ENCODE results near the gene TBC1D25.

TBC1D25 gene

DNA sequence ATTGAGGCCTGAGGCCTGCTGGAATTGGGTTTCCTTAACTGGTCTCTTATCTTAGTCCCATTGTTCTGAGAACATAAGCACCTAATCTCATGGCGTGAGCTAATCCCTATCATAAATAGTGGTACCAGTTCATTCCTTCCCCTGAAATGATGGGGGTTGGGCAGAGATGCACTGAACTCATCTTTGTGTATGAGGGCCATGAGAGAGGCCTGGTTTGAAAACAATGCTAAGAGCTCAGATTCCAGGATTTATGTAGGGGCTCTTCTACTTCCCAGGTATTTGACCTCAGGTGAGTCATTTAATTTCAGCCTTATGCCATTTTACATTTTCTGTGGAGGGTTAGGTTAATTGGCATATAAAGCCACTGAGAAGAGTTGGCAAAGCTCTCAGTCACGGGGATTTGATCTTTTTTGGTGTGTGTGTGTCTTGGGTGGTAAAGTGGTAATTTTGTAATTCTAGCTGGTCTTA, 39.2 kb downstream of the TBC1D25 start:
- Histone ChIP-seq H3K9me2 (replicated peaks; ENCODE audit: low read depth, low read length) (no peaks in the 10 kb centered on the region), H3K4me2 (ENCODE audit: low read depth, low read length, poor library complexity, severe bottlenecking) (no peak overlapping the region), H3K79me2 (ENCODE audit: insufficient read depth, low read length) (peaks cover 34% of the 10 kb centered on the region), H3K36me3 (ENCODE audit: insufficient read depth, low read length) (peaks cover 33% of the 10 kb centered on the region; the same call in 1 of the 2 replicates), H3K27me3 (ENCODE audit: insufficient read depth, low read length, poor library complexity, severe bottlenecking) (no peaks in the 10 kb centered on the region), H3F3A (ENCODE audit: low read depth) (no peaks in the 10 kb centered on the region), H3K9ac (ENCODE audit: low read depth, low read length, poor library complexity, severe bottlenecking) (no peak overlapping the region), H4K20me1 (ENCODE audit: insufficient read depth, low read length, poor library complexity, severe bottlenecking) (peaks cover 26% of the 10 kb centered on the region), H3K4me3 (ENCODE audit: low read length, poor library complexity, severe bottlenecking) (no peak overlapping the region), H2AFZ (ENCODE audit: low read length) (no peak overlapping the region), H3K4me1 (ENCODE audit: insufficient read depth, low read length, poor library complexity, severe bottlenecking) (peaks cover 7% of the 10 kb centered on the region), H3K9me3 (ENCODE audit: insufficient read depth, low read depth, low read length) (no peaks in the 10 kb centered on the region)
- TF ChIP-seq, protein P1, sequence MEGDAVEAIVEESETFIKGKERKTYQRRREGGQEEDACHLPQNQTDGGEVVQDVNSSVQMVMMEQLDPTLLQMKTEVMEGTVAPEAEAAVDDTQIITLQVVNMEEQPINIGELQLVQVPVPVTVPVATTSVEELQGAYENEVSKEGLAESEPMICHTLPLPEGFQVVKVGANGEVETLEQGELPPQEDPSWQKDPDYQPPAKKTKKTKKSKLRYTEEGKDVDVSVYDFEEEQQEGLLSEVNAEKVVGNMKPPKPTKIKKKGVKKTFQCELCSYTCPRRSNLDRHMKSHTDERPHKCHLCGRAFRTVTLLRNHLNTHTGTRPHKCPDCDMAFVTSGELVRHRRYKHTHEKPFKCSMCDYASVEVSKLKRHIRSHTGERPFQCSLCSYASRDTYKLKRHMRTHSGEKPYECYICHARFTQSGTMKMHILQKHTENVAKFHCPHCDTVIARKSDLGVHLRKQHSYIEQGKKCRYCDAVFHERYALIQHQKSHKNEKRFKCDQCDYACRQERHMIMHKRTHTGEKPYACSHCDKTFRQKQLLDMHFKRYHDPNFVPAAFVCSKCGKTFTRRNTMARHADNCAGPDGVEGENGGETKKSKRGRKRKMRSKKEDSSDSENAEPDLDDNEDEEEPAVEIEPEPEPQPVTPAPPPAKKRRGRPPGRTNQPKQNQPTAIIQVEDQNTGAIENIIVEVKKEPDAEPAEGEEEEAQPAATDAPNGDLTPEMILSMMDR (conservative IDR thresholded peaks at IDR 0.05; ENCODE audit: low read length): no peak
- TF ChIP-seq EZH2phosphoT487 (IDR thresholded peaks at IDR 0.05; ENCODE audit: borderline replicate concordance): no peak

DNA sequence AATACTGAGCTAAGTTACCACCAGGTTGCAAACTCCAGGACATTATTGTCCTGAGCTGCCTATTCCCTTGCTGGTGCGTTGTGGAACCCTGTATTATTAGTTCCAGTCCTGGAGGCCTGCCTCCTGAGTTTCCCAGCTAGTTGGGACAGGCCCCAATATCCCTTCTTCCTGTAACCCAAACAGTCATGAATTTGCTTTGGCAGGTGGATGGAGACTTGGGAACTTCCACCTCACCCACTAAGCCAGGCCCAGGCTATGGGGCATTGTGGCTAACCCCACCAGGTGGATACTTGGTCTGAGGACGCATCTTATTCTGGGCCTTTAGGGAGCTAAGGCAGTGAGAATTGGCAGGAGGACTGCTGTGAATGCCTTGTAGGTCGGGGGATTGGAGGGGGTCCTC, 39.7 kb downstream of the TBC1D25 start:
- peaks cover 33% of the 10 kb centered on the region; the same call in 1 of the 2 replicates for H3K36me3 ChIP-seq (ENCODE audit: insufficient read depth, low read length)
- no peak overlapping the region for H3K9ac ChIP-seq (ENCODE audit: low read depth, low read length, poor library complexity, severe bottlenecking)
- H3K9me3 ChIP-seq (ENCODE audit: insufficient read depth, low read depth, low read length): no peaks in the 10 kb centered on the region
- peaks cover 34% of the 10 kb centered on the region for H3K79me2 ChIP-seq (ENCODE audit: insufficient read depth, low read length)
- H3K27me3 ChIP-seq (ENCODE audit: insufficient read depth, low read length, poor library complexity, severe bottlenecking): no peaks in the 10 kb centered on the region
- H3K9me2 ChIP-seq (replicated peaks; ENCODE audit: low read depth, low read length): no peaks in the 10 kb centered on the region
- no peak for TF ChIP-seq EZH2phosphoT487 (IDR thresholded peaks at IDR 0.05; ENCODE audit: borderline replicate concordance)
- TF ChIP-seq, protein P1 (conservative IDR thresholded peaks at IDR 0.05; ENCODE audit: low read length): no peak
- H2AFZ ChIP-seq (ENCODE audit: low read length): no peak overlapping the region
- H3K4me2 ChIP-seq (ENCODE audit: low read depth, low read length, poor library complexity, severe bottlenecking): no peak overlapping the region
- H3F3A ChIP-seq (ENCODE audit: low read depth): no peaks in the 10 kb centered on the region
- H3K4me1 ChIP-seq (ENCODE audit: insufficient read depth, low read length, poor library complexity, severe bottlenecking): peaks cover 7% of the 10 kb centered on the region
- H4K20me1 ChIP-seq (ENCODE audit: insufficient read depth, low read length, poor library complexity, severe bottlenecking): peaks cover 26% of the 10 kb centered on the region
- H3K4me3 ChIP-seq (ENCODE audit: low read length, poor library complexity, severe bottlenecking): no peak overlapping the region

DNA sequence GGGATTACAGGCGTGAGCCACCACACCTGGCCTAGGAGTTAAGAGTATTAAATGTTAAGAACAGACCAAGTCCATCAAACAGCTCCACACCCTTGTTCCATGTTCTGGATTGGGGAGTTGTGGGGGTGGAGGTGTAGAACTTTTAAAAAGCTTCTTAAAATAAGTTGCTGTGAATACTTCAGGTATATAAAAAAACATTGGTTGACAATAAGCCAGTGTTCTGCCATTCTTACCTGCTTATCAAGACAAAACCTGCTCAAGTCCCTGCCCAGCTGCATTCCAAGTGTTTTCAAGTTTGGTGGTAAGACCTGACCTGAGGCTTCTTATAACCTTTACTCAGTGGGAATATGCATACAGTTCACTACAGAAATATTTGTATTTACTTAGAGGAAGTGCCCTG, 41.1 kb downstream of the TBC1D25 start:
- no peak overlapping the region for H2AFZ ChIP-seq (ENCODE audit: low read length)

More for the DNA sequence above, 41.1 kb downstream of the TBC1D25 start:
- Histone ChIP-seq H3K4me3 (ENCODE audit: low read length, poor library complexity, severe bottlenecking) (no peak overlapping the region), H3K4me2 (ENCODE audit: low read depth, low read length, poor library complexity, severe bottlenecking) (no peak overlapping the region), H3K9ac (ENCODE audit: low read depth, low read length, poor library complexity, severe bottlenecking) (no peak overlapping the region), H3F3A (ENCODE audit: low read depth) (no peaks in the 10 kb centered on the region), H3K4me1 (ENCODE audit: insufficient read depth, low read length, poor library complexity, severe bottlenecking) (peaks cover 7% of the 10 kb centered on the region), H3K9me2 (replicated peaks; ENCODE audit: low read depth, low read length) (no peaks in the 10 kb centered on the region), H4K20me1 (ENCODE audit: insufficient read depth, low read length, poor library complexity, severe bottlenecking) (peaks cover 18% of the 10 kb centered on the region), H3K36me3 (ENCODE audit: insufficient read depth, low read length) (peaks cover 25% of the 10 kb centered on the region; the same call in 1 of the 2 replicates), H3K9me3 (ENCODE audit: insufficient read depth, low read depth, low read length) (no peaks in the 10 kb centered on the region), H3K79me2 (ENCODE audit: insufficient read depth, low read length) (peaks cover 25% of the 10 kb centered on the region), H3K27me3 (ENCODE audit: insufficient read depth, low read length, poor library complexity, severe bottlenecking) (no peaks in the 10 kb centered on the region)
- TF ChIP-seq EZH2phosphoT487 (IDR thresholded peaks at IDR 0.05; ENCODE audit: borderline replicate concordance): no peak
- TF ChIP-seq, protein P1 (conservative IDR thresholded peaks at IDR 0.05; ENCODE audit: low read length): no peak
